HG02763 (cell line): ENCODE measurements around the gene INSYN1.
"Not testable (repeated sequence)": the region's sequence is repeated elsewhere in the genome, so short reads cannot be mapped to it uniquely, and the experiment has no call there.

Experiments used
- ATAC-seq: cut with Tn5 transposase; IDR thresholded peaks from one replicate; pipeline ENCODE4 v1.9.1; 2021; ENCODE audit warnings: mild to moderate bottlenecking, moderate library complexity; ENCODE audit not compliant: unreplicated experiment

Gene INSYN1, protein sequence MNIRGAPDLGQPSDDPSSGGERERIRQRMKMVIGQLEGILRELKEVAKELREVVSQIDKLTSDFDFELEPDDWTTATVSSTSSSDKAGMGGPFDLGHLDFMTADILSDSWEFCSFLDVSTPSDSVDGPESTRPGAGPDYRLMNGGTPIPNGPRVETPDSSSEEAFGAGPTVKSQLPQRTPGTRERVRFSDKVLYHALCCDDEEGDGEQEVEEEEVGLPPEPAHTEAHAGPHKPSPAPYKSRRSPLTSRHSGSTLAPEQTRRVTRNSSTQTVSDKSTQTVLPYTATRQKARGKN

DNA sequence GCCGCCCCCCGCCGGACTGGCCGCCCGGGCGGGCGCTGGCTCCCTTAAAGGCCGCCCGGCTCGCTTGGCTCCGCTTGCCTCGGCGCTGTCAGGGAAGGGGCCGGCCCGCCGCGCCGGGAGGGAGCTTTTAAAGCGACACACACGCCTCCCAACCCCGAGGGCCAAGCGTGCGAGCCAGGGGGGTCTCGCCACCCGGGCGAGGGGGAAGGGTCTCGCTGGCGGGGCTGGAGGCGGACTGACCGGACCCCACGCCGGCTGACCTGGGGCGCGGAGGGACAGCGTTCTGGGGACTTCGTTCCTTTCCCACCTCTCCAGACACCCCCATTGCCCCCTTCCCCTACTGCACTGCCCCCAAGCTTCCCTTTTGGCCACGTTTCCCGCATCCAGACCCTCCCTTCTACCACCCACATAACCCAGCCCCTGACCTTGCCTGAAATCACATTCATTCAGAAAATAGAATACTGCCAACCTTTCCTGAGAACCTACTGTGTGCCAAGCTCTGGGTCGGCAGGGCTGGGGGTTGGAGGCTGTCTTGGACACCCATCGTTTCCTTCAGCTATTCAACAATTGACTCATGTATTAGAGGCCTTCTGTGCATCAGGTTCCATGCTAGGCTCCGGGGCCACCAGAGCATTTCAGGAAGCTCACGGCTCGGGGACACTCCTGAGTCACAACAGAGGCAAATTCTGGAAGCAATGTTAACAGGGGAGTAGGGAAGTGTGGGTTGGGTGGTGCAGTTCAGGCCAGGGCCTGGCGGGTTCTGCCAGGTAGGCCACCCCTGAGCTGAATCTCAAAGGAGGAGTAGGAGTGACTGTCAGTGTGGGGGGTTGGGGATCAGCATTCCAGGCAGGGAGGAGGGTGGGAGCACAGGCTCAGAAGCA lies at the start of gene INSYN1:
Gene INSYN1, minus strand, starts transcription at position 102 of the 881 bp plus-strand sequence. CDS start 2,221 bp downstream, outside the sequence.
- no peak for ATAC-seq

DNA sequence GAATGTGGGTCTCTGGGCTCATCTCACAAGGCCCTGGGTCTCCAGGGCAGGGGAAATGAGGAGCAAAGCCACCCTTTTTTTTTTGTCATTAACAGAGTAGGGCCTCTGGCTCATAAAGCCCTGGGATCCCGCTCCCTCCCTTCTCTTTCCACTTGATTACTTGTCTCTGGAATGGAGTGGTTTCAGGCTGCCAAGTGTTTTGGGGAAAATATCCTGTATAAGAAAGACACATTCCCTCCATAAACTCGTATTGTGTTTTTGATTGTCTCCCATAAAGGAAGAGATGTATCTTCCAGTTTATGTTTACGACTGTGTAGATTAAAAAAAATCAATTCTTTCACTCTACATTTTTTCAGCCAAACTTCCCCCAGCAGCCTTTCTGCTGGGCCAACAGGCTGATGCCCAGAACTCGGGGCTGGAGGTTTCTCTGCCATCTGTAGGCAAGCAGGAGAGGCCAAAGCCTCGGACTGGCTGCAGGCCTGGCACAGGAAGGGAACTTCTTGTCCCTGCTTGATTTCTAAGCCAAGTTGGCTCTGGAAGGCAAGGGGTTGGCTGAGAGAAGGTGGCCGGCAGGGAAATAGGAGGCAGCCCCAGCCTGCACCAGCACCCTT lies 49.4 kb upstream of the INSYN1 start:
- ATAC-seq, result no peak

DNA sequence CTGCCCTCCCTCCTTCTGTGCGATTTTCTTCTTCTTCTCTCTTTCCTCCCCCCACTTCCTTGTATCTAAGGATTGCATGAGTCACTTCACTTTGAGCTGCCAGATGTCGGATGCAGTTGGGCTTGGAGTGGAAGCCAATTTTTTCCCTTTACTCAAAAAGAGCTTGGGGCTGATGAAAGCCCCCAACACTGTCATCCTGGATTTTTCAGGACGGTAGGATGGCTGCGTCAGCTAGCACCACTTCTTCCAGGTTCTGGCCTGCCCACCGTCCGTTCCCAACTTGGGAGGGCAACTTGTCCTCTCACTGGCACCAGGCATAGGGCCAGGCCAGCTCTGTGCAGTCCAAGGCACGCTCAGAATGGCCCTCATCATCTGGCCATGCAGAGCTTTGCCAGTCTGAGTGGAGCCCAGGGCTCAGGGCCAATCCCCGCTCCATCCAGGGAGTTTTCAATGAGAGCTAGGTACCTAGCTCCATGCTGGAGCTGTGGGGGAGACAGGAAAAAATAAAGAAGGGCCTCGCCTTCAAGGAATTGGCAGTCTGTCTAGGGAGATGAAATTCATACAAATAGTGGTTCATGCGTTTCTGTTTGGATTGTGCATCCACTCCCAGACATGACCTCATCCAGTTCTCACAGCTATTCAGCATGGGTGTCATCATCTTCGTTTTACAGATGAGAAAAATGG lies 47.7 kb upstream of the INSYN1 start:
- no peak for ATAC-seq

DNA sequence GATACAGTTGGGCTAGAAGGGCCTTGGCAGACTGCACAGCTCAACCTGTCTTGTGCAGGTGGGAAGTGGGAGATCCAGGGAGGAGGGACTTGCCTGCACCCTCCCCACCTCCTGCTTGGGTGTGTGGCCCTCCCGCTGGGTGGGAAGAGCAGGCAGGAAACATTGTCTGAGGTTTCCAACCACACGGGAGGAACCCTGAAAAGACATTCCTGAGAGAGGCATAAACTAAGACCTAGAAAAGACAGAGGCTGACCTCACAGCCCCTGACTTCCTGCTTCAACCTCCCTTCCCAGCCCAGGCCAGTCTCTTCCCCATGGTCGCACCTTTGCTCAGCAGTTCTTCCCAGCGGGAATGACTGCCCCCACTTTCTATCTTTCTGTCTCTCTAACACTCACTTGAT lies 46.3 kb upstream of the INSYN1 start:
- no peak for ATAC-seq

DNA sequence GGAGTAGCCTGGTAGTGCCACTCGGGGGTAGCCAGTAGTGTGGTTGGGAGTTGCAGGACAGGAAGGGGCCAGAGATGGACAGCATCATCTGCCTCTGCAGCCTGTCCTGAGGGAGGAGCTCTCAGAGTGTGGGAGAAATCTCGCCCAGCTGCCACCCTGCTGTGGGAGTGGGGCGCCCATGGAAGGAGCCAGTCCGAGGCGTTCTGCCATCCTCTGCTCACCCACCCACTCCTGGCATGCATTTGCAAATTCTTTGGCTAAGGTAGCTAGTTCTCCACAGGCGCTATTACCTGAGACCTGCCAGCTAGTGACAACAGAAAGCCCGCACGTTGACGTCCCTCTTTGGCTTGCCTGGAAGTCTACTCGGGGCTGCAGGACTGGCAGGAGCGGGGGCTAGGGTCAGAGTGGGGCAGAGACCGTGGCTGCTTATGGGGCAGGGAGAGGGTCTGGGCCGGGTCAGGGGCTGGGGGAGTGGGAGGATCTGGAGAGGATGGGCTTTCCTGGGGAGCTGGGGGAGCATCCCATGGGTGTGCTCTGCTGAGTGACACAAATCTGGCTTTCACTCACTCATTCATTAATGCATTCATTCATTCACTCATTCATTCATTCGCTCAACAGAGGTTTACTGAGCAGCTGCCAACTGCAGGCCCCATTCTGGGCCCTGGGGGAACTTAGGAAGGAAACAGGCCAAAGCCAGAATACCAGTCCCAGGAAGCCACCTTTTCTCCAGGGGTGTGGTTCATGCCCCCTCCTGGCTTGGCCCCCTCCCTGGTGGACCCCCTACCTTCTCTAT lies 44.4 kb upstream of the INSYN1 start:
- no peak for ATAC-seq

DNA sequence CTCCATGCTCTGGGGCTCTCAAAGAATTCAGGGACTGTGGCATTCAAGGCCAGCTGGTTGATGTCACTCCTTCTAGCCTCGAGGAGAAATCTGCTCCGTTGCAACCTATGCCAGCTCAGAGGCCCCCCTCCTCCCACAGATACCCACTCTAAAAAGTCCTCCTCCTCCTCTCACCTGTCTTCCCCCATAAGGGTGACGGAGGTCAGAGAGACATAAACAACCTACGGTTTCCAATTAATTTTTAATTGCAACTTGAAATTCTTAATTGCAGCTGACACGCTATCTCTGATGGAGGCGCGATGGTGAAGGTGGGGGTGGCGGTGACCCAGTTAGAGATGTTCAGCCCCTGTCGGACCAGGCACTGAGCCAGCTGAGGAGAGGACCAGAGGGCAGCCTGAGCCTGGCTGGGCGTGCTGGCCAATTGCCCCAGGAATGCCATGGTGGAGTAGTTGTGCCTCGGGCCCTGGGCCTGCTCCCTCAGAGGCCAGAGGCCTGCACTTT lies 43.2 kb upstream of the INSYN1 start:
- ATAC-seq, result no peak

DNA sequence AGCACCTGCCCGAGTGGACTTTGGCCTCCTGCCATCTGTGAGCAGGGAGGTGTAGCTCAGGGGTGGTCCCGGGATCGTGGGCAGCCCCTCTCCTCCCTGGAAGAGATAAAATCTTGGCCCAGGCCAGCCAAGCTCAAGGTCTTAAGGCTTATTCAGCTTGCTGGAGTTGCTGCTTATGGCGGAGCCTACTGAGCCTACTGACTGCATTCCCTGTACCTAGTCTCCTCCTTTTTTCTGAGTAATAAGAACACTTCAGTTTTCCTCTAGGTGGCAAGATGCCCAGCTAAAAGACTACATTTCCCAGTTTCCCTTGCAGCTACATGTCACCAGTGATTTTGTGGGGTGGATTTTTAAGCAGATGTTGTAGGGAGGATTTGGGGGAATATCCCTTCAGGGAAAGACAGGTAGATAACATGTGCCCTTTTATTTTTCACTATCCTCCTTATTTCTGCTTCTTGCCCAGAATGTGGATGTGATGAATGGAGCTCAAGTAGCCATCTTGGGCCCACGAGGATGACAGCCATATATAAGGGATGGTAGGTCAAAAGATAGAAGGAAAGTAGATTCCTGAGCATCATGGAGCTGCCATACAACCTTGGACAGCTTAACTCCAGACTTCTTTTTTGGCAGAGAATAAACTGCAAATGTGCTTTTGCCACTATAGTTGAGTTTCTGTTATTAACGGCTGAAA lies 41.4 kb upstream of the INSYN1 start:
- no peak for ATAC-seq

DNA sequence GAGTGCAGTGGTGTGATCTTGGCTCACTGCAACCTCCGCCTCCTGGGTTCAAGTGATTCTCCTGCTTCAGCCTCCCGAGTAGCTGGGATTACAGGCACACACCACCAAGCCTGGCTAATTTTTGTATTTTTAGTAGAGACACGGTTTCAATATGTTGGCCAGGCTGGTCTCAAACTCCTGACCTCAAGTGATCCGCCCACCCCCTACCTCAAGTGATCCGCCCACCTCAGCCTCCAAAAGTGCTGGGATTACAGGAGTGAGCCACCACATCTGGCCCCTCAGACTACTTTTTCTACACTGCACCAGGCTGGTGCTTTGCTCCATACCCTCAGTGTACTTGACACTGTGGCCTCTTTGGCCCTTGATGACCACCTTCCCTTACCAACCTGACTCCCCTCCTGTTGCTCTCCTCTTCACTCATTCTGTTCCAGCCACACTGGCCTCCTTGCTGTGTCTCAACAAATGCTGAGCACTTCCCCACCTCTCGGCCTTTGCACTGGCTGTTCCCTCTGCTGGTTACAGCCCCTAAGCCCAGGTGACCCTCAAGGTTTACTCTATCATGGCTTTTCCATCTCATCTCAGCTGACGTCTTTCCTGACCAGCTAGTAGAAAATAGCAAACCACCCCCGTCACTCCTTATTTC lies 39.9 kb upstream of the INSYN1 start:
- not testable (repeated sequence) for ATAC-seq

DNA sequence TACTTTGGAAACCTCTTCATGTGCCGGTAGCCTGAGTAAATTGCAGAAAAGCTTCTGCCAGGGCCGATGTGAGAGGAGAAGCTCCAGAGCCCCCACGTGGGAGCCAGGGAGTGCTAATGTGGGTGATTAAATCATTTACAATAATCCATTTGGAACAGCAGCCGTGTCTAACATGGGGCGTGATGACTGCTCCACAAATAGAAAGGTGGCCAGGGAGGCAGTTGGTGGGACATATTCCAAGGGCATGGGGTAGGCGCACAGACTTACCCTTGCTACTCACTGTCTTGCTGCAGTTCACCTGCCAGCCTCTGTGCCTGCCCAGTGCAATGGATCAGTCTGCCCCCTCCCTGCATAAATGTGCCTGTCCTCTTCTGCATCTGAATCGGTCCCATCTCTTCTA lies 39.3 kb upstream of the INSYN1 start:
- ATAC-seq, result no peak

DNA sequence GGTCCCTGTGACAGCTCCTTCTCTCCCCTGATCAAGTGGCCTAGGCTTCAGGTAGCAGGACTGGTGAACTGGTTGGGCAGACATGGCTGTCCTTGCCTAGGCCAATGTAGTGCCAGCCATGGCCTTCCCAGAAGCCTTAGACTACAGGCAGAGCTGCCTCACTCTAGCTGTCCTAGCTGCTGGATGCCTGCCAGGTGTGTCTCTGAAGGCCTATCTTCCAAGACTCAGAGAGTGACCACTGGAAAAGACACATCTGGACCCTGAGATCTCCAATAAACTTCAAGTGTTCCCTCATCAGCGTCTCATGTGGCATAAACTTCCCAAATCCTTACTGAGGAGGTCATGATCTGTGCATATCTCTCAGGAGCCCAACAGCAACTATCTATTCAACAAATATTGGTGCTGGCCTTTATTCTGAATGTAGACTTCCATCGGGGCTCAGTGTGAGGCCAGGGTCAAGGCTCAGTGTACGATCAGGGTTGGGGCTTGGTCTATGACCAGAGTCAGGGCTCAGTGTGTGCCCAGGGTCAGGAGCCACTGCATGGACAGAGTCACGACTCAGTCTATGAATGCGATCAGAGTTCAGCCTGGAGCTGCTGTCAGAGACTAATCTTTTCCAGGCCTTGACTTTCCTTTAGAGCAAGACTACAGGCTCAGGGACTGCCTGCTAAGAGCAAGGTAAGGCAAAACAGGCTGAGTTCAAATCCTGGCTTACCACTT lies 36.5 kb upstream of the INSYN1 start:
- ATAC-seq, result no peak

DNA sequence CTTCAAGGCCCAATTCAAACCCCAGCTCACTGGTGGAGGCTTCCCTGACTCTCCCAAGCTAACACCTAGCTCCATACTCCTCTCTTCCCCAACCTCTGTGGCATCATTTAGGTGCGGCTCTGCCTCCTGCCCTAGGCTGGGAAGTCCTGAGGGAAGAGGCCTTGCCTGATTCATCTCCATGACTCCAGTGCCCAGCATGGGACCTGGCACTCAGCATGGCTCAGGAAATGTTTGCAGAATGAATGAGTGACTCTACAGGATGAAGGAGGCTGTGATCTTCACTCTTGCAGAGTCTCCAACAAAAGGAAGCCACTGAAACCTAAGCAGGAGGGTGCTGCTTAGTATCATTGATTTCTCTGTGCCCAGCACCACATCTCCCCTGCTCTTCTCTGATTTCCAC lies 34.5 kb upstream of the INSYN1 start:
- no peak for ATAC-seq

DNA sequence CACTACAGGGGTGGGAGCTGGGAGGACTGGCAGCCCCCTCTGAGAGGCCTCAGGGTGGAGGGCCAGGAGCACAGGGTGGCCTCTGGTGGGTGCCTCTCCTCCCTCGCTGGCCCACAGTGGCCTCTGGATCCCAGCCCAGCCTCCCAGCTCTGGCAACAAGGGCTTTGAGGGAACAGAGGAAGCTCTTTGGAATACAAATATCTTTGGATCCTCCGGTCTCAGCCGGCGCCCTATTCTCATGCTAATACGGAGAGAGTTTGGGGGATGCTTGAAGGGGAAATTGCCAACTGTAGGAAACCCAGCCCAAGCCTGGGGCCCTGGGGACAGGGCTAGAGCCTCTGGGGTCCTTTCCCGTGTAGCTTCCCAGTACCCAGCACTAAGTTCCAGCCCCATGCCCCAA lies 33.4 kb upstream of the INSYN1 start:
- ATAC-seq, result no peak

DNA sequence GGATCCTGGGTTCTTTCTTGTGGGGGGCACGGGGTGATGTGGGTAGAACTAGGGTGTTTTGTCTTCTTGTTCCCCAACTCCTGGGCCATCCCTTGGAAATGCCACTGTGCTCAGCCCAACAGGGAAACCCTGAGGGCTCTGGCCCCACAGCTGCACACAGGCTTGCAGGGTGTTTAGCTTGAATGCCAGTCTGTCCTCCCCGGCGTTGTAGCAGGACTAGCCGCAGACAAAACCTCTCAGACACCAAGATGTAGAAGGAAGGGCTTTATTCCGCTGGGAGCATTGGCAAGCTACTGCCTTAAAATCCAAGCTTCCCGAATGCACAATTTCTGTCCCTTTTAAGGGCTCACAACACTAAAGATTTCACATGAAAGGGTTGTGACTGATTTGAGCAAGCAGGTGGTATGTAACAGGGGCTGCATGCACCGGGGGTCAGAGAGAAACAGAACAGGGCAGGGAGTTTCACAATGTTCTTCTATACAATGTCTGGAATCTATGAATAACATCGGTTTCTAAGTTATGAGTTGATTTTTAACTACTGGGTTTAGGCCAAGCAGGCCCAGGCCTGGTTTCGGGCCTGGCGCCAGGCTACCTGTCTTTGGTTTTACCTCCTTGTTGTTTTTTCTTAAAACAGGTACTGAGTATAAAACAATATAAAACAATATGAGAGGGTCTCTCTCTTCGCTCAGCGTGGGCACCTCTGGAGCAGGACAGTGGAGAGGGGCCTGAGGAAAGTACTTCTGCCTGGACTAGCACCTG lies 32.3 kb upstream of the INSYN1 start:
- not testable (repeated sequence) for ATAC-seq

DNA sequence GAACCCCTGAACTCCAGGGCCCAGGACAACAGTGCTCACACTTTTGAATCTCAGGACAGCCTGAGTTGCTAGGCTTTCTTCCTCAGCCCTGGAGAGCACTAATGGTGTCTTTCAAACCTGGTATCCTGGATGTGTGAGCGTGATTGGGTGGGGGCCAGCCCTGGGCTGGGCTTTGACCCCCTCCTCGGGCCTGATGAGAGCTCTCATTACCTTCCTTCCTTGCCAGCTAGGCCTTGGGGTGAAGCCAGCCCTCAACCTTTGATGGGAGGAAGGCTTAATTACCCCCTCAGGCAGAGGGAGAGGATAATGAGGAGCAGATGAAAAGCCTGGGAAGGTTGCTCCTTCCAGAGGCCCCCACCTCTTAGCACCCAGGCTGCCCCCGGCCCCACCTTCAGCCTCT lies 31.1 kb upstream of the INSYN1 start:
- no peak for ATAC-seq

DNA sequence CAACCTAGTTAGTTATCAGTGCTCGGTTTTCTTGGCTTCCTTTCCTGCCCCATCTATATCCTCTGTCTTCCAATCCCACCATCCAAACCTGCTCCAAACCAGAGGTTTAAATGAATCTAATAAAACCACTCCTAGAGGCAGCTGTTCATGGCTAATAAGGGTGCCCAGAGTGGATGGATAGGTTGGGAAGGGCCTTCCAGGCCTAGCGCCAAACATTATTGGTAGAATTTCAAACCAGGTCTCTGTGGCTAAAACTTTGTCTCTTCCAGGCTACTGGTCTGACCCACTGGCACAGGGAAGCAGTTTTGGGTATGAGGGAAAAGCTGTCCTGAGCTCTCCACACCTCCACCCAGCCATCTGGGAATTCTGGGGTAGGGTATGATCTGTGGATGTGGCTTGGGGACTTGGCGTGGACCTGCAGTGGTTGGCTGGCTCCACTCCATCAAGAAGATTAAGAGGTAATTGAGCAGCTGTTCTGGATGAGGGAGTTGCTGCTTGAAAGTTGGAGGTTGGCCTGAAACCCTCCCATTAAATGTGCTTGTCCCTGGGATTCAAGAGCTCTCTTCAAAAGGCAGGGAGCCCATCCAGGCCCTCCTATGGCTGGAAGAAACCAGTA lies 29.3 kb upstream of the INSYN1 start:
- no peak for ATAC-seq

DNA sequence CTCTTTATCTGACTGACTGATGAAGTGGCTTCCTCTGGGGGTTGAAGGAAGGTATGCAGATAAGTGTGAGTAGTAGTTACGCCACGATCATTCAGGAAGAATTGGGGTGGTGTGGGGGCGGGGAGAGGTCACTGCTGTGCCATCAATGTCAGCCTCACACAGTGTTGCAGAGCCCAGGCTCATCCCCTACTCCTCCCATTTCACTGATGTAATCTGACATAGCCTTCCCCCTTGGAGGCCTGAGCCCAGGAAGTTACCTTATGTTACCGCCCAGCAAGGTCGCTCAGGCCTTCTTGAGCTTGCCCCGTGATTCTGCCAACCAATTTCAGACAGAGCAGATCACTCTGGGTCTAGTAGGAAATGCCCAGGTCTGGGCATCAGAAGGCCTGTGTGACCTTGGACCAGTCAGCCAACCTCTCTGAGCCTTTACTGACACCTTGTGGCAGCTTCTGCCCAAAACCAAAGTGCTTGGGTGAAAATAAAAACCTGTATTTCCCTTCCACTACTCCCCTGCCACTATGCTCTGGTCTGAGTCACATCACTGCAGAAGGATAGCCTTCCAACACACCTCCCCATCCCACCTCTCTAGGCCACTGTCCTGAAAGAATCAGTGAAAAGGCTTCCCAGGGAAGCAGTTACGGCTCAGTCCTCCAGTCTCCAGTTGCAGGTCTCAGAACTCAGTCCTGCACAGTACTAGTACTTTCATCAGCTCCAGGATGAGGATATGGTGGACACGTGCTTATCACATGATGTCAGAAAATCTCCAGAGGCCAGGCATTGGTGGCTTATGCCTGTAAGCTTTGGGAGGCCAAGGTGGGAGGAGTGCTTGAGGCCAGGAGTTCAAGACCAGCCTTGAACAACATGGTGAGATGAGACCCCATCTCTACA lies 28.1 kb upstream of the INSYN1 start:
- ATAC-seq, result no peak
